ENCODE measurements around the gene ZNF780A.

Gene ZNF780A

DNA sequence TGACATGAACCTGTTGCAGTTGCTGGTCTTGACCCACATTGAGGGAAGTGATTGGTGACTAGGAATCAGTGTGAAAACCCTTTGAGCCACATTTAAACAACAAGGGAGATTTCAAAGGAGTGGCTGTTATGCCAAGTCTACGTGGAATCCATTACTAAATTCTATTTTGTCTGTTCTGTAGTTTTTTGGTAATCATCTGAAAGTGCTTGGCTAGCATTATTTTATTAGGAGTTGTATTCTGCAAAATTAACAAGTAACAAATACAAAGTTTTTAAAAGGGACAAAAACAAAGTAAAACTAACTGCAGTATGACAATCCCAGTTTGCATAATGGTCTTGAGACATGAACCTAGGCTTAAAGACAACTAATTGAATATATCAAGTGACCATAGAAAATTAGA is 14.0 kb upstream of the ZNF780A start:
- no peak for TF ChIP-seq ZC3H10 (CRISPR knock-in tag; IDR thresholded peaks at IDR 0.05)
- TF ChIP-seq TCF4 (CRISPR knock-in tag; IDR thresholded peaks at IDR 0.05; ENCODE audit: borderline replicate concordance) = no peak
- TF ChIP-seq, protein P1, sequence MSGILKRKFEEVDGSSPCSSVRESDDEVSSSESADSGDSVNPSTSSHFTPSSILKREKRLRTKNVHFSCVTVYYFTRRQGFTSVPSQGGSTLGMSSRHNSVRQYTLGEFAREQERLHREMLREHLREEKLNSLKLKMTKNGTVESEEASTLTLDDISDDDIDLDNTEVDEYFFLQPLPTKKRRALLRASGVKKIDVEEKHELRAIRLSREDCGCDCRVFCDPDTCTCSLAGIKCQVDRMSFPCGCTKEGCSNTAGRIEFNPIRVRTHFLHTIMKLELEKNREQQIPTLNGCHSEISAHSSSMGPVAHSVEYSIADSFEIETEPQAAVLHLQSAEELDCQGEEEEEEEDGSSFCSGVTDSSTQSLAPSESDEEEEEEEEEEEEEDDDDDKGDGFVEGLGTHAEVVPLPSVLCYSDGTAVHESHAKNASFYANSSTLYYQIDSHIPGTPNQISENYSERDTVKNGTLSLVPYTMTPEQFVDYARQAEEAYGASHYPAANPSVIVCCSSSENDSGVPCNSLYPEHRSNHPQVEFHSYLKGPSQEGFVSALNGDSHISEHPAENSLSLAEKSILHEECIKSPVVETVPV (CRISPR knock-in tag; IDR thresholded peaks at IDR 0.05) = no peak
- no peak for TF ChIP-seq RARB (CRISPR knock-in tag; IDR thresholded peaks at IDR 0.05)
- no peak for ATAC-seq

DNA sequence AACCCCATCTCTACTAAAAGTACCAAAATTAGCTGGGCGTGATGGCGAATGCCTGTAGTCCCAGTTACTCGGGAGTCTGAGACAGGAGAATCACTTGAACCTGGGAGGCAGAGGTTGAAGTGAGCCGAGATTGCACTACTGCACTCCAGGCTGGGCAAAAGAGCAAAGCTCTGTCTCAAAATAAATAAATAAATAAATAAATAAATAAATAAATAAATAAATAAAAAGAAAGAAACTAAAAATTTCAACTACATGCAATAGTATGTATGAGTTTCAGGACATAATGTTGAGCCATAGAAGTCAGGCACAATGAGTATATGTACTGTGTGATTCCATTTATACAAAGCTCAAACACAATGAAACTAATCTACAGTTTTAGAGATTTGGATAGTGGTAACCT is 12.9 kb upstream of the ZNF780A start:
- ATAC-seq = no peak
- TF ChIP-seq ISL1 (CRISPR knock-in tag; IDR thresholded peaks at IDR 0.05) (no peak), CSDC2 (CRISPR knock-in tag; IDR thresholded peaks at IDR 0.05) (no peak), ZC3H10 (CRISPR knock-in tag; IDR thresholded peaks at IDR 0.05) (no peak), ZNF70 (CRISPR knock-in tag; IDR thresholded peaks at IDR 0.05) (no peak), ARNTL (CRISPR knock-in tag; IDR thresholded peaks at IDR 0.05; ENCODE audit: borderline replicate concordance, low read depth) (no peak), PPARA (CRISPR knock-in tag; IDR thresholded peaks at IDR 0.05; ENCODE audit: borderline replicate concordance) (no peak), ZNF8 (CRISPR knock-in tag; IDR thresholded peaks at IDR 0.05) (no peak), SNAI2 (CRISPR knock-in tag; IDR thresholded peaks at IDR 0.05) (no peak), BACH2 (CRISPR knock-in tag; IDR thresholded peaks at IDR 0.05; ENCODE audit: borderline replicate concordance) (no peak), TCF4 (CRISPR knock-in tag; IDR thresholded peaks at IDR 0.05; ENCODE audit: borderline replicate concordance) (no peak), ZFP30 (CRISPR knock-in tag; IDR thresholded peaks at IDR 0.05) (no peak), RARB (CRISPR knock-in tag; IDR thresholded peaks at IDR 0.05) (no peak)
- TF ChIP-seq, protein P2, sequence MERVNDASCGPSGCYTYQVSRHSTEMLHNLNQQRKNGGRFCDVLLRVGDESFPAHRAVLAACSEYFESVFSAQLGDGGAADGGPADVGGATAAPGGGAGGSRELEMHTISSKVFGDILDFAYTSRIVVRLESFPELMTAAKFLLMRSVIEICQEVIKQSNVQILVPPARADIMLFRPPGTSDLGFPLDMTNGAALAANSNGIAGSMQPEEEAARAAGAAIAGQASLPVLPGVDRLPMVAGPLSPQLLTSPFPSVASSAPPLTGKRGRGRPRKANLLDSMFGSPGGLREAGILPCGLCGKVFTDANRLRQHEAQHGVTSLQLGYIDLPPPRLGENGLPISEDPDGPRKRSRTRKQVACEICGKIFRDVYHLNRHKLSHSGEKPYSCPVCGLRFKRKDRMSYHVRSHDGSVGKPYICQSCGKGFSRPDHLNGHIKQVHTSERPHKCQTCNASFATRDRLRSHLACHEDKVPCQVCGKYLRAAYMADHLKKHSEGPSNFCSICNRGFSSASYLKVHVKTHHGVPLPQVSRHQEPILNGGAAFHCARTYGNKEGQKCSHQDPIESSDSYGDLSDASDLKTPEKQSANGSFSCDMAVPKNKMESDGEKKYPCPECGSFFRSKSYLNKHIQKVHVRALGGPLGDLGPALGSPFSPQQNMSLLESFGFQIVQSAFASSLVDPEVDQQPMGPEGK (CRISPR knock-in tag; IDR thresholded peaks at IDR 0.05; ENCODE audit: borderline replicate concordance) = no peak
- TF ChIP-seq, protein P1 (CRISPR knock-in tag; IDR thresholded peaks at IDR 0.05) = no peak
- TF ChIP-seq, protein P3, sequence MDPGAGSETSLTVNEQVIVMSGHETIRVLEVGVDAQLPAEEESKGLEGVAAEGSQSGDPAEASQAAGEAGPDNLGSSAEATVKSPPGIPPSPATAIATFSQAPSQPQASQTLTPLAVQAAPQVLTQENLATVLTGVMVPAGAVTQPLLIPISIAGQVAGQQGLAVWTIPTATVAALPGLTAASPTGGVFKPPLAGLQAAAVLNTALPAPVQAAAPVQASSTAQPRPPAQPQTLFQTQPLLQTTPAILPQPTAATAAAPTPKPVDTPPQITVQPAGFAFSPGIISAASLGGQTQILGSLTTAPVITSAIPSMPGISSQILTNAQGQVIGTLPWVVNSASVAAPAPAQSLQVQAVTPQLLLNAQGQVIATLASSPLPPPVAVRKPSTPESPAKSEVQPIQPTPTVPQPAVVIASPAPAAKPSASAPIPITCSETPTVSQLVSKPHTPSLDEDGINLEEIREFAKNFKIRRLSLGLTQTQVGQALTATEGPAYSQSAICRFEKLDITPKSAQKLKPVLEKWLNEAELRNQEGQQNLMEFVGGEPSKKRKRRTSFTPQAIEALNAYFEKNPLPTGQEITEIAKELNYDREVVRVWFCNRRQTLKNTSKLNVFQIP (CRISPR knock-in tag; IDR thresholded peaks at IDR 0.05; ENCODE audit: borderline replicate concordance, low read depth) = no peak
- TF ChIP-seq, protein P4, sequence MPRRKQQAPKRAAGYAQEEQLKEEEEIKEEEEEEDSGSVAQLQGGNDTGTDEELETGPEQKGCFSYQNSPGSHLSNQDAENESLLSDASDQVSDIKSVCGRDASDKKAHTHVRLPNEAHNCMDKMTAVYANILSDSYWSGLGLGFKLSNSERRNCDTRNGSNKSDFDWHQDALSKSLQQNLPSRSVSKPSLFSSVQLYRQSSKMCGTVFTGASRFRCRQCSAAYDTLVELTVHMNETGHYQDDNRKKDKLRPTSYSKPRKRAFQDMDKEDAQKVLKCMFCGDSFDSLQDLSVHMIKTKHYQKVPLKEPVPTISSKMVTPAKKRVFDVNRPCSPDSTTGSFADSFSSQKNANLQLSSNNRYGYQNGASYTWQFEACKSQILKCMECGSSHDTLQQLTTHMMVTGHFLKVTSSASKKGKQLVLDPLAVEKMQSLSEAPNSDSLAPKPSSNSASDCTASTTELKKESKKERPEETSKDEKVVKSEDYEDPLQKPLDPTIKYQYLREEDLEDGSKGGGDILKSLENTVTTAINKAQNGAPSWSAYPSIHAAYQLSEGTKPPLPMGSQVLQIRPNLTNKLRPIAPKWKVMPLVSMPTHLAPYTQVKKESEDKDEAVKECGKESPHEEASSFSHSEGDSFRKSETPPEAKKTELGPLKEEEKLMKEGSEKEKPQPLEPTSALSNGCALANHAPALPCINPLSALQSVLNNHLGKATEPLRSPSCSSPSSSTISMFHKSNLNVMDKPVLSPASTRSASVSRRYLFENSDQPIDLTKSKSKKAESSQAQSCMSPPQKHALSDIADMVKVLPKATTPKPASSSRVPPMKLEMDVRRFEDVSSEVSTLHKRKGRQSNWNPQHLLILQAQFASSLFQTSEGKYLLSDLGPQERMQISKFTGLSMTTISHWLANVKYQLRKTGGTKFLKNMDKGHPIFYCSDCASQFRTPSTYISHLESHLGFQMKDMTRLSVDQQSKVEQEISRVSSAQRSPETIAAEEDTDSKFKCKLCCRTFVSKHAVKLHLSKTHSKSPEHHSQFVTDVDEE (CRISPR knock-in tag; IDR thresholded peaks at IDR 0.05) = no peak

DNA sequence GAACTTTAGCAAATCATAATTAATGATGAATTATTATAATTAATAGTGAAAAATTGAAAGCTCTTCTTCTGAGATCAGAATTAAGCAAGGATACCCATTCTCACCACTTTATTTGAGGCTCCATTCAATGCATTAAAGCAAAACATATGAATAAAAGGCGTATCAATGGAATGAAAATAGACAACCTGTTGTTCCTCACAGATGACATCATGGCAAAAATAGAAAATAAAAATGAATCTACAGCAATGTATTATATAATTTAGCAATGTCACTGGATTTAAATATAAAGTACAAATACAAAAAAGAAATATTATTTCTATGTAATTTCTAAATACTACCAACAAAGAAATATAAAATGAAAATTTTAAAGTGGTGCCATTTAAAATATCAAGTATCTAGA is 11.1 kb upstream of the ZNF780A start:
- TF ChIP-seq ARNTL (CRISPR knock-in tag; IDR thresholded peaks at IDR 0.05; ENCODE audit: borderline replicate concordance, low read depth) (no peak), RARB (CRISPR knock-in tag; IDR thresholded peaks at IDR 0.05) (no peak), BACH2 (CRISPR knock-in tag; IDR thresholded peaks at IDR 0.05; ENCODE audit: borderline replicate concordance) (no peak), ZNF565 (CRISPR knock-in tag; conservative IDR thresholded peaks at IDR 0.05; ENCODE audit: low read depth) (no peak), ZC3H10 (CRISPR knock-in tag; IDR thresholded peaks at IDR 0.05) (no peak)
- TF ChIP-seq, protein P1 (CRISPR knock-in tag; IDR thresholded peaks at IDR 0.05) = no peak
- TF ChIP-seq, protein P3 (CRISPR knock-in tag; IDR thresholded peaks at IDR 0.05; ENCODE audit: borderline replicate concordance, low read depth) = no peak

More for the DNA sequence above, 11.1 kb upstream of the ZNF780A start:
- ATAC-seq = no peak

Measured in SK-N-SH treated with all-trans-retinoic acid at 6 μM for 48 hours (cell line).